ENCODE results near the gene GSN.

DNA sequence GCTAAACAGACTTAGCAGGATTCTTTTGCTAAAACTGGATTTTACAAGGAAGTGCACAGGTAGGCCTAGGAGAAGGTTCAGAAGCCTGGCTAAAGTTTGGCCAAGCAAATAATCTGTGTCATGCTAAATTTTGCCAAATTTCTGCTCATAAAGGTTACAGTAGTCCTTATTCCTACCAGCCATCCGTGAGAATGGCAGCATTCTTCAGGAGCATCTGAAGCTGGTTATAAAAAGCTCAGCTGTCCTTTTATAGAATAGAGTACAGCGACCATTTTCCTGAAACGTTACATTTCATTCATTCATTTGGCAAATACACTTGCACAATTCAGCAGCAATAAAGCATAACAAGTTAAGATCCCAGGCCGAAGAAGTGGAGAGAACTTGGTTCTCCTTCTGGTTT lies 6.9 kb downstream of the GSN start:
- TF ChIP-seq POLR2A (IDR thresholded peaks at IDR 0.05): no peak
- TF ChIP-seq, protein P1, sequence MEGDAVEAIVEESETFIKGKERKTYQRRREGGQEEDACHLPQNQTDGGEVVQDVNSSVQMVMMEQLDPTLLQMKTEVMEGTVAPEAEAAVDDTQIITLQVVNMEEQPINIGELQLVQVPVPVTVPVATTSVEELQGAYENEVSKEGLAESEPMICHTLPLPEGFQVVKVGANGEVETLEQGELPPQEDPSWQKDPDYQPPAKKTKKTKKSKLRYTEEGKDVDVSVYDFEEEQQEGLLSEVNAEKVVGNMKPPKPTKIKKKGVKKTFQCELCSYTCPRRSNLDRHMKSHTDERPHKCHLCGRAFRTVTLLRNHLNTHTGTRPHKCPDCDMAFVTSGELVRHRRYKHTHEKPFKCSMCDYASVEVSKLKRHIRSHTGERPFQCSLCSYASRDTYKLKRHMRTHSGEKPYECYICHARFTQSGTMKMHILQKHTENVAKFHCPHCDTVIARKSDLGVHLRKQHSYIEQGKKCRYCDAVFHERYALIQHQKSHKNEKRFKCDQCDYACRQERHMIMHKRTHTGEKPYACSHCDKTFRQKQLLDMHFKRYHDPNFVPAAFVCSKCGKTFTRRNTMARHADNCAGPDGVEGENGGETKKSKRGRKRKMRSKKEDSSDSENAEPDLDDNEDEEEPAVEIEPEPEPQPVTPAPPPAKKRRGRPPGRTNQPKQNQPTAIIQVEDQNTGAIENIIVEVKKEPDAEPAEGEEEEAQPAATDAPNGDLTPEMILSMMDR (IDR thresholded peaks at IDR 0.05): no peak

All from esophagus squamous epithelium (tissue), 4 donors.